NT2/D1 (cell line): ENCODE measurements around the gene LATS1.

Source experiments
- SUZ12 ChIP-seq: IDR thresholded peaks from 2 replicates; pipeline ENCODE4 v1.6.1; 2011; ENCODE audit not compliant: insufficient read length, insufficient read depth; ENCODE audit errors: extremely low read depth
- YY1 ChIP-seq: IDR thresholded peaks from 2 replicates; pipeline ENCODE4 v1.6.1; 2011; ENCODE audit not compliant: insufficient read length, insufficient read depth
- ZNF274 ChIP-seq: IDR thresholded peaks from 2 replicates; pipeline ENCODE4 v1.6.1; 2011; ENCODE audit warnings: mild to moderate bottlenecking, low read depth, low read length

- TF ChIP-seq YY1 (no peak), SUZ12 (no peak), ZNF274 (no peak)
Observed at GRCh38 chr6:149660028-149660427, 57.9 kb downstream of the LATS1 start.
